ENCODE measurements around the gene DNMBP.
"Not testable (repeated sequence)": the region's sequence is repeated elsewhere in the genome, so short reads cannot be mapped to it uniquely, and the experiment has no call there.

DNMBP gene

DNA sequence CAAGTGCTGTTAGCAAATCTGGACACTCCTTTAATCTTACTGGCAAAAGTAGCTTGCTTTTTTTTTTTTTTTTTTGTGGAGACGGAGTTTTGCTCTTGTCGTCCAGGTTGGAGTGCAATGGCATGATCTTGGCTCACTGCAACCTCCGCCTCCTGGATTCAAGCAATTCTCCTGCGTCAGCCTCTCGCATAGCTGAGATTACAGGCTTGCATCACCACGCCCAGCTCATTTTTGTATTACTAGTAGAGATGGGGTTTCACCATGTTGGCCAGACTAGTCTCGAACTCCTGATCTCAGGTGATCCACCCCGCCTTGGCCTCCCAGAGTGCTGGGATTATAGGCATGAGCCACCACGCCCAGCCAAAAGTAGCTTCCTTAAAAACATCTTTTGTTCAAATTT, 114.7 kb downstream of the DNMBP start:
- WGBS (ENCODE audit: insufficient coverage): 96% methylated on average over 9 of the region's 9 CpGs
- CTCF ChIA-PET; DNase-seq; POLR2A ChIA-PET; H3K27ac ChIP-seq (ENCODE audit: insufficient read depth in 1 of 2, low read depth in 1 of 2, low read length in 2 of 2, poor library complexity in 1 of 2, severe bottlenecking in 2 of 2); H3K9me3 ChIP-seq (ENCODE audit: control extremely low read depth in 1 of 5, control insufficient read depth in 4 of 5, insufficient read depth in 2 of 5, low read depth in 1 of 5, low read length in 4 of 5); H3K4me1 ChIP-seq (ENCODE audit: control extremely low read depth in 1 of 4, control insufficient read depth in 4 of 4, insufficient read depth in 4 of 4, low read length in 3 of 4); H3K4me3 ChIP-seq (ENCODE audit: control insufficient read depth in 1 of 7, extremely low read depth in 1 of 7, insufficient read depth in 4 of 7, low read depth in 2 of 7, low read length in 6 of 7); H3K27me3 ChIP-seq (replicated peaks in 2 of 5; ENCODE audit: control insufficient read depth in 4 of 5, insufficient read depth in 5 of 5, low read length in 4 of 5): not testable (repeated sequence)
- peaks cover 18 to 38% (median 19%) of the 10 kb centered on the region in 4 experiments for H3K36me3 ChIP-seq (ENCODE audit: control insufficient read depth in 4 of 4, insufficient read depth in 4 of 4, low read length in 3 of 4)

DNA sequence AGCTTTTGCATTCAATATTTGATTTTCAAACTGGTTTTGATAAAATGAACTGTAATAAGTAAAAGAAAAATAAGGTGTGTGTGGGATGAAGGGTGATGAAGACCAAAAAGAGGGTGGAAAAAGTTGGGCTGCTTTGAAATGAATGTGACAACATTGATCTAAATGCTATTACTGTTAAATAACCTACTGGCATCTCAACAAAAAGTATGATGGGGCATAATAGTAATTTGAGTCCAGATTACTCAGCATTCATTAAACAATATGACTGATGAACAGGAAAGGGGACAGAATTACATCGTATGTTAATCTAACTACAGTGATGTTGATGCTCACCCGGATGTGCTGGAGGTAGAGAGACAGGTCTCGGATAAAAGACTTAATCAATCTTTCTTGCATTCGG, 115.1 kb downstream of the DNMBP start:
- no peaks in the 10 kb centered on the region for H3K27me3 ChIP-seq (replicated peaks in 2 of 5; ENCODE audit: control insufficient read depth in 4 of 5, insufficient read depth in 5 of 5, low read length in 4 of 5)
- no peak overlapping the region for H3K27ac ChIP-seq (ENCODE audit: insufficient read depth in 1 of 2, low read depth in 1 of 2, low read length in 2 of 2, poor library complexity in 1 of 2, severe bottlenecking in 2 of 2)
- CTCF ChIA-PET: no interaction called here
- no peaks in the 10 kb centered on the region for H3K4me1 ChIP-seq (ENCODE audit: control extremely low read depth in 1 of 4, control insufficient read depth in 4 of 4, insufficient read depth in 4 of 4, low read length in 3 of 4)
- no peaks in the 10 kb centered on the region for H3K9me3 ChIP-seq (ENCODE audit: control extremely low read depth in 1 of 5, control insufficient read depth in 4 of 5, insufficient read depth in 2 of 5, low read depth in 1 of 5, low read length in 4 of 5)
- peaks cover 17 to 38% (median 19%) of the 10 kb centered on the region in 4 experiments for H3K36me3 ChIP-seq (ENCODE audit: control insufficient read depth in 4 of 4, insufficient read depth in 4 of 4, low read length in 3 of 4)
- 100% methylated on average over 2 of the region's 4 CpGs for WGBS (ENCODE audit: insufficient coverage)
- DNase-seq: no peak
- H3K4me3 ChIP-seq (ENCODE audit: control insufficient read depth in 1 of 7, extremely low read depth in 1 of 7, insufficient read depth in 4 of 7, low read depth in 2 of 7, low read length in 6 of 7): no peak overlapping the region
- POLR2A ChIA-PET: no interaction called here

DNA sequence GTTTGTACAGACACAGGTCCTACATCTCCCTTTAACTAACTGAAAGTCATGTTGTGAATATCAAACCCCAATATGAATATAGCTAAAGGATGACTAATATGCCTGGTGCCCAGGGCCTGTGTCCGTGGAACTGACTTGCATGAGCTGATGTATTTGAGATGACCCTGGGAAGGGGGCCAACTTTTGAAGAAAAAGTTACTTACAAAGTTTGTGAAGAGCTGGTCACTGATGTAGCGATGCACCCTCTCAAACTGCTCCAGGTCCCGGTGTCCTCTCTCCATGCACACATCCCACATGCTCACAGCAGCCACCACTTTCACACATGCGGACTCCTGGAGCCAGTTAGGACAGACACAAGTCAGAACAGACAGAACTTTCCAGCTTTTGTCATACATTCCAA, 121.1 kb downstream of the DNMBP start:
- 100% methylated on average over 2 of the region's 4 CpGs for WGBS (ENCODE audit: insufficient coverage)
- H3K9me3 ChIP-seq (ENCODE audit: control extremely low read depth in 1 of 5, control insufficient read depth in 4 of 5, insufficient read depth in 2 of 5, low read depth in 1 of 5, low read length in 4 of 5): no peaks in the 10 kb centered on the region
- no peaks in the 10 kb centered on the region for H3K4me1 ChIP-seq (ENCODE audit: control extremely low read depth in 1 of 4, control insufficient read depth in 4 of 4, insufficient read depth in 4 of 4, low read length in 3 of 4)
- no peaks in the 10 kb centered on the region for H3K27me3 ChIP-seq (replicated peaks in 2 of 5; ENCODE audit: control insufficient read depth in 4 of 5, insufficient read depth in 5 of 5, low read length in 4 of 5)
- no peak overlapping the region for H3K4me3 ChIP-seq (ENCODE audit: control insufficient read depth in 1 of 7, extremely low read depth in 1 of 7, insufficient read depth in 4 of 7, low read depth in 2 of 7, low read length in 6 of 7)
- H3K36me3 ChIP-seq (ENCODE audit: control insufficient read depth in 4 of 4, insufficient read depth in 4 of 4, low read length in 3 of 4): peaks cover 6 to 24% (median 12%) of the 10 kb centered on the region in 4 experiments
- H3K27ac ChIP-seq (ENCODE audit: insufficient read depth in 1 of 2, low read depth in 1 of 2, low read length in 2 of 2, poor library complexity in 1 of 2, severe bottlenecking in 2 of 2): no peak overlapping the region
- POLR2A ChIA-PET: interaction anchor here (1.2 kb wide), 1 partner anchor 18 kb away, joined by 4 read pairs; no protein-coding TSS in a partner anchor
- DNase-seq: no peak
- CTCF ChIA-PET: interaction anchor here (0.6 to 1.9 kb wide), 2 partner anchors 20 to 307 kb away, joined by 3 to 4 read pairs; no protein-coding TSS in a partner anchor

DNA sequence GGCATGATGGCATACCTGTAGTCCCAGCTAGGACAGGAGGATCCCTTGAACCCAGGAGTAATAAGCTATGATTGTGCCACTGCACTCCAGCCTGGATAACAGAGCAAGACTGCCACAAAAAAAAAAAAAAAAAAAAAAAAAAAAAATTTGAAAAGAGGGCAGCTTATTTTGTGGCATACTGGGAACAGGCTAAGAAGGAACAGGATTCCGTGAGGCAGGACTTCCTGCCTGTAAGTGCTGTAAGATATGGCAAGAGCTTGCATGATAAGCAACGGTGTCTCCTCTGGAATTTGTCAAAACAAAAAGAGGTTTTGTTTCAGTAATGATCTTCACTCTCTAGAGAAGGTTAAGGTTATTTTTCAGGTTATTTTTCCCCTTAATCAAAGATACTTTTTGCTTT, 126.2 kb downstream of the DNMBP start:
- whole genome bisulfite sequencing (ENCODE audit: insufficient coverage): 89% methylated on average over 1 of the region's 2 CpGs
- H3K36me3 ChIP-seq (ENCODE audit: control insufficient read depth in 4 of 4, insufficient read depth in 4 of 4, low read length in 3 of 4): peaks cover 8 to 52% (median 26%) of the 10 kb centered on the region in 4 experiments

DNA sequence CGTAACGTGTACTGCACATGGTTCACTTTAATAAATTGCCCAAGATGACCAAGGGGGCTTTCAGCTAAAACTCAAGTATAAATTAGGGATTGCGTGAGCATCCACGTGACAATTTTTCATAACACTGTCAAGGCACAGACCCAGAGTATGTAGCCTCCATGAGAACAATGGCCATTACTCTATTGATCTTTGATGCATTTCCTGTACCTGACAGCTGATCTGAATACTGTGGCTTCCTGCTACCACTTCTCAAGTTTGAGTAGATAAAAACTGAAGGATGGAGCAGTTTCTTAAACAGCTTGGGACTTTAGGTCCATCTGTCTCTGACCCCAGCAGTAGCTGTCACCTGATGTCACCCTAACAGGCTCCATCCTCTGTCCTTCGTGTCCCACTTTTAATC, 128.4 kb downstream of the DNMBP start:
- ChIA-PET CTCF (no interaction called here), POLR2A (no interaction called here)
- H3K27me3 ChIP-seq (replicated peaks in 2 of 5; ENCODE audit: control insufficient read depth in 4 of 5, insufficient read depth in 5 of 5, low read length in 4 of 5): no peaks in the 10 kb centered on the region
- DNase-seq: no peak
- no peak overlapping the region for H3K4me3 ChIP-seq (ENCODE audit: control insufficient read depth in 1 of 7, extremely low read depth in 1 of 7, insufficient read depth in 4 of 7, low read depth in 2 of 7, low read length in 6 of 7)
- 94% methylated on average over 4 of the region's 5 CpGs for WGBS (ENCODE audit: insufficient coverage)
- H3K36me3 ChIP-seq (ENCODE audit: control insufficient read depth in 4 of 4, insufficient read depth in 4 of 4, low read length in 3 of 4): peaks cover 11 to 67% (median 33%) of the 10 kb centered on the region in 4 experiments
- H3K9me3 ChIP-seq (ENCODE audit: control extremely low read depth in 1 of 5, control insufficient read depth in 4 of 5, insufficient read depth in 2 of 5, low read depth in 1 of 5, low read length in 4 of 5): no peaks in the 10 kb centered on the region
- H3K4me1 ChIP-seq (ENCODE audit: control extremely low read depth in 1 of 4, control insufficient read depth in 4 of 4, insufficient read depth in 4 of 4, low read length in 3 of 4): no peaks in the 10 kb centered on the region
- H3K27ac ChIP-seq (ENCODE audit: insufficient read depth in 1 of 2, low read depth in 1 of 2, low read length in 2 of 2, poor library complexity in 1 of 2, severe bottlenecking in 2 of 2): no peak overlapping the region

More for the DNA sequence above, 126.2 kb downstream of the DNMBP start:
- CTCF ChIA-PET: no interaction called here
- H3K4me1 ChIP-seq (ENCODE audit: control extremely low read depth in 1 of 4, control insufficient read depth in 4 of 4, insufficient read depth in 4 of 4, low read length in 3 of 4): no peaks in the 10 kb centered on the region
- no peaks in the 10 kb centered on the region for H3K27me3 ChIP-seq (replicated peaks in 2 of 5; ENCODE audit: control insufficient read depth in 4 of 5, insufficient read depth in 5 of 5, low read length in 4 of 5)
- no peaks in the 10 kb centered on the region for H3K9me3 ChIP-seq (ENCODE audit: control extremely low read depth in 1 of 5, control insufficient read depth in 4 of 5, insufficient read depth in 2 of 5, low read depth in 1 of 5, low read length in 4 of 5)
- H3K4me3 ChIP-seq (ENCODE audit: control insufficient read depth in 1 of 7, extremely low read depth in 1 of 7, insufficient read depth in 4 of 7, low read depth in 2 of 7, low read length in 6 of 7): no peak overlapping the region
- H3K27ac ChIP-seq (ENCODE audit: insufficient read depth in 1 of 2, low read depth in 1 of 2, low read length in 2 of 2, poor library complexity in 1 of 2, severe bottlenecking in 2 of 2): no peak overlapping the region
- DNase-seq: no peak
- POLR2A ChIA-PET: no interaction called here

DNA sequence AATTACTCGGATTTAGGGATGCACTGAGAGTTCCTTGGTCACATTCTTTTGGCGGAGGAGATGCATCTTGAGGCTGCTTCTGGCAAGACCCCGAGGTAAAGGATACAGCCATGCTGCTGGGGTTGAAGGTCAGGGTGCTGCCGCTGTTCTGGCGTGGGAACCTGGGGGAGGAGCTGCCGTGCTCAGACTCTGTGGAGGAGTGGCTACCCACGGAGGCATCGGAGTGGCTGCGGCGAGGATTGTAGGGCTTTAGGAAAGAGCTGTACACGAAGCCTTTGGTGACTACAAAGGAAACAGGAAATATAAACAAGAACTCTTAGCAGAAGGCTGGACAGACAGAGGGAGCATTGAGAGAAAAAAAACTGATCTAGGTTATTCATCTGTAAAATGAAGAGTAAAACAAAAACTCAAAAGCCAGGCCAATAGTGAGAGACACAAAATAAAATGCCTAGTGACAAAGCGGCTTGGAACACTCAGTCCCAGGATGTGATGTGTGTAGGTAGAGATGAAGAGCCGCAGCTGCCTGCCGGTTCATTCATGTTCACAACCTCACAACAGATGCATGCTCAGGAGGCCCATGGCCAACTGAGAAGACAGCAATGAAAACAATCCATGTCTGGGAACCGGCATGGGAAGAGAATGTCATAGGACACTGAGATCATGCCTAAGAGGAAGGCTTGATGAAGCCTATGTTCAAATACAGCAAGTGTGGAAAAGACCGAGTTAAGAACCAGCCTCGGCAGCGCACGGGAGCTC, 129.5 kb downstream of the DNMBP start:
- POLR2A ChIA-PET: no interaction called here
- CTCF ChIA-PET: interaction anchor here (1.4 kb wide), 2 partner anchors 21 to 159 kb away, joined by 3 to 5 read pairs; no protein-coding TSS in a partner anchor
- Histone ChIP-seq H3K27ac (ENCODE audit: insufficient read depth in 1 of 2, low read depth in 1 of 2, low read length in 2 of 2, poor library complexity in 1 of 2, severe bottlenecking in 2 of 2) (no peak overlapping the region), H3K4me1 (ENCODE audit: control extremely low read depth in 1 of 4, control insufficient read depth in 4 of 4, insufficient read depth in 4 of 4, low read length in 3 of 4) (no peaks in the 10 kb centered on the region), H3K9me3 (ENCODE audit: control extremely low read depth in 1 of 5, control insufficient read depth in 4 of 5, insufficient read depth in 2 of 5, low read depth in 1 of 5, low read length in 4 of 5) (no peaks in the 10 kb centered on the region), H3K36me3 (ENCODE audit: control insufficient read depth in 4 of 4, insufficient read depth in 4 of 4, low read length in 3 of 4) (peaks cover 12 to 59% (median 32%) of the 10 kb centered on the region in 4 experiments), H3K4me3 (ENCODE audit: control insufficient read depth in 1 of 7, extremely low read depth in 1 of 7, insufficient read depth in 4 of 7, low read depth in 2 of 7, low read length in 6 of 7) (no peak overlapping the region), H3K27me3 (replicated peaks in 2 of 5; ENCODE audit: control insufficient read depth in 4 of 5, insufficient read depth in 5 of 5, low read length in 4 of 5) (peaks cover 0 to 2% (median 0%) of the 10 kb centered on the region in 5 experiments)
- no peak for DNase-seq
- WGBS (ENCODE audit: insufficient coverage): 95% methylated on average over 16 of the region's 19 CpGs

DNA sequence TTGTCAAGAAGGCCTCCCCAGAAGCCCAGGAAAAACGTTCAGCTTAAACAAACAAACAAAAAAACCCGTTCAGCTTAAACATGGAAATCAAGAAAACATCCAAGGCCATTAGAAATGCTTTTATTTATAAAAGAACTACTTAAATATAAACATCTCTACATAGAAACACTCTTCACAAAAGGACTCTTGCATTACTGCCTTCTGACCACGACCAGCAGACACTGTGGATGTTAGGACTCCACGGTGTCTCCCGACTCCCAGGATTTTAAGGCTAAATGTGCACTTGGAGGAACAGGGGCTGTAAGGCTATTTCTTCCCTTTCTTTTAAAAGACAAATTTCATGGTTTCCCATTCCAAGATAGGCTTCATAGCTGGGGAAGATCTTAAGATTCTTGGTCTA, 134.3 kb downstream of the DNMBP start:
- ChIA-PET POLR2A (no interaction called here), CTCF (interaction anchor here (1.1 kb wide), 2 partner anchors 9 to 29 kb away, joined by 3 read pairs; no protein-coding TSS in a partner anchor)
- Histone ChIP-seq H3K27me3 (replicated peaks in 2 of 5; ENCODE audit: control insufficient read depth in 4 of 5, insufficient read depth in 5 of 5, low read length in 4 of 5) (peaks cover 0 to 43% (median 23%) of the 10 kb centered on the region in 5 experiments), H3K4me1 (ENCODE audit: control extremely low read depth in 1 of 4, control insufficient read depth in 4 of 4, insufficient read depth in 4 of 4, low read length in 3 of 4) (peaks cover 0 to 2% (median under 1%) of the 10 kb centered on the region in 4 experiments), H3K9me3 (ENCODE audit: control extremely low read depth in 1 of 5, control insufficient read depth in 4 of 5, insufficient read depth in 2 of 5, low read depth in 1 of 5, low read length in 4 of 5) (no peaks in the 10 kb centered on the region), H3K36me3 (ENCODE audit: control insufficient read depth in 4 of 4, insufficient read depth in 4 of 4, low read length in 3 of 4) (peaks cover 12 to 35% (median 23%) of the 10 kb centered on the region in 4 experiments), H3K27ac (ENCODE audit: insufficient read depth in 1 of 2, low read depth in 1 of 2, low read length in 2 of 2, poor library complexity in 1 of 2, severe bottlenecking in 2 of 2) (no peak overlapping the region), H3K4me3 (ENCODE audit: control insufficient read depth in 1 of 7, extremely low read depth in 1 of 7, insufficient read depth in 4 of 7, low read depth in 2 of 7, low read length in 6 of 7) (no peak overlapping the region)
- DNase-seq: no peak
- no CpG with 5 or more reads among the region's 5 CpGs for WGBS (ENCODE audit: insufficient coverage)

All from common myeloid progenitor, CD34-positive (primary cell).